IMR-90 (cell line): ENCODE measurements around the gene SP9. TPM values are rescaled to one million over a fixed set of nuclear protein-coding genes. Genes with fewer than 3 reads are reported as not detected.

Experiments
- ATAC-seq: fragments of 200-7000 bp; cut with Tn5 transposase; 2 replicates; pipeline ENCODE4 v1.9.1; 2020; ENCODE audit warnings: low read depth, mild to moderate bottlenecking, moderate library complexity
- BruUV-seq: library from RNA; stranded (reverse); fragments of 400-500 nt; replicated peaks from 2 replicates; lab custom pipeline; 2021; lab: Mats Ljungman, UMichigan
- CTCF ChIA-PET: fragments of 300-600 bp; formaldehyde crosslinking; extraction: SDS; loops from one replicate; lab custom pipeline; 2021; ENCODE audit warnings: antibody characterized with exemption; lab: Yijun Ruan, JAX
- POLR2A ChIA-PET: fragments of 300-600 bp; sonication (Branson Sonifier 250); formaldehyde crosslinking; loops from one replicate; lab custom pipeline; 2022; ENCODE audit warnings: antibody characterized with exemption; ENCODE audit not compliant: unreplicated experiment; lab: Charles Lee
- DNase-seq: peaks from one replicate; pipeline ENCODE4 v3.0.0; 2013
- H2AFZ ChIP-seq: replicated peaks from 2 replicates; pipeline ENCODE3; 2013; ENCODE audit warnings: low read length, mild to moderate bottlenecking; ENCODE audit not compliant: poor library complexity
- H2AK5ac ChIP-seq: 2 replicates; pipeline ENCODE4 v1.6.1; 2013; ENCODE audit warnings: low read depth, low read length, inconsistent platforms
- H2AK9ac ChIP-seq: replicated peaks from 2 replicates; pipeline ENCODE3; 2013; ENCODE audit warnings: mild to moderate bottlenecking, low read depth, low read length, moderate library complexity; ENCODE audit not compliant: poor library complexity
- H2BK120ac ChIP-seq: 2 replicates; pipeline ENCODE4 v1.6.1; 2013; ENCODE audit warnings: low read depth, low read length, inconsistent platforms
- H2BK15ac ChIP-seq: 3 replicates; pipeline ENCODE4 v1.6.1; 2013; ENCODE audit warnings: low read depth, low read length, inconsistent platforms
- H2BK20ac ChIP-seq: 2 replicates; pipeline ENCODE4 v1.6.1; 2013; ENCODE audit warnings: low read depth, mild to moderate bottlenecking, inconsistent platforms, low read length, moderate library complexity
- H2BK5ac ChIP-seq: 2 replicates; pipeline ENCODE4 v1.6.1; 2013; ENCODE audit warnings: mild to moderate bottlenecking, low read depth, low read length, inconsistent platforms; ENCODE audit not compliant: poor library complexity, severe bottlenecking
- H3K14ac ChIP-seq: replicated peaks from 2 replicates; pipeline ENCODE4 v1.6.1; 2013; ENCODE audit warnings: low read depth, low read length, inconsistent platforms
- H3K18ac ChIP-seq: 2 replicates; pipeline ENCODE4 v1.6.1; 2013; ENCODE audit warnings: low read depth, low read length, control low read depth
- H3K23ac ChIP-seq: 2 replicates; pipeline ENCODE4 v1.6.1; 2013; ENCODE audit warnings: low read depth, low read length, inconsistent platforms
- H3K27ac ChIP-seq: 2 replicates; pipeline ENCODE4 v1.5.1; 2013; ENCODE audit warnings: mild to moderate bottlenecking, control low read depth, low read length; ENCODE audit not compliant: insufficient read depth
- H3K27me3 ChIP-seq: 2 replicates; pipeline ENCODE4 v1.6.1; 2013; ENCODE audit warnings: low read length; ENCODE audit not compliant: control insufficient read depth, insufficient read depth
- H3K36me3 ChIP-seq: 2 replicates; pipeline ENCODE4 v1.6.1; 2013; ENCODE audit warnings: low read length, mixed read lengths; ENCODE audit not compliant: control insufficient read depth, insufficient read depth
- H3K4ac ChIP-seq: 2 replicates; pipeline ENCODE4 v1.6.1; 2013; ENCODE audit warnings: low read depth, low read length, inconsistent platforms
- H3K4me1 ChIP-seq: 2 replicates; pipeline ENCODE4 v1.6.1; 2013; ENCODE audit warnings: low read length, mixed read lengths; ENCODE audit not compliant: control insufficient read depth, insufficient read depth
- H3K4me2 ChIP-seq: 2 replicates; pipeline ENCODE4 v1.6.1; 2013; ENCODE audit warnings: low read depth, mild to moderate bottlenecking, control low read depth, low read length, moderate library complexity
- H3K4me3 ChIP-seq: 2 replicates; pipeline ENCODE4 v1.5.1; 2013; ENCODE audit warnings: low read depth, mild to moderate bottlenecking, control low read depth, low read length, moderate library complexity; ENCODE audit not compliant: insufficient read depth
- H3K56ac ChIP-seq: 2 replicates; pipeline ENCODE4 v1.6.1; 2013; ENCODE audit warnings: low read length, inconsistent platforms; ENCODE audit not compliant: insufficient read depth; ENCODE audit errors: extremely low read depth
- H3K79me1 ChIP-seq, 2 experiments: 2 replicates each; pipeline ENCODE4 v1.6.1; 2013; ENCODE audit warnings: low read length in 2 of 2, inconsistent platforms in 1 of 2, low read depth in 1 of 2
- H3K9ac ChIP-seq: 2 replicates; pipeline ENCODE4 v1.6.1; 2013; ENCODE audit warnings: low read depth, low read length, control low read depth
- H3K9me1 ChIP-seq: 2 replicates; pipeline ENCODE4 v1.6.1; 2013; ENCODE audit warnings: low read length, inconsistent platforms; ENCODE audit not compliant: insufficient read depth
- H3K9me3 ChIP-seq: 2 replicates; pipeline ENCODE4 v1.6.1; 2013; ENCODE audit warnings: low read length; ENCODE audit not compliant: control insufficient read depth, insufficient read depth
- H4K20me1 ChIP-seq: 2 replicates; pipeline ENCODE4 v1.6.1; 2013; ENCODE audit warnings: low read length, inconsistent platforms; ENCODE audit not compliant: insufficient read depth
- H4K5ac ChIP-seq: 2 replicates; pipeline ENCODE4 v1.6.1; 2013; ENCODE audit warnings: mild to moderate bottlenecking, low read depth, low read length, control low read depth
- H4K8ac ChIP-seq, 2 experiments: 2 replicates each; pipeline ENCODE4 v1.6.1; 2013; ENCODE audit warnings: low read depth in 2 of 2, low read length in 2 of 2, control low read depth in 1 of 2, inconsistent platforms in 1 of 2
- H4K91ac ChIP-seq: 2 replicates; pipeline ENCODE4 v1.6.1; 2013; ENCODE audit warnings: low read depth, low read length, inconsistent platforms; ENCODE audit not compliant: insufficient read depth
- FOS ChIP-seq: fragments of 150-350 bp; IDR thresholded peaks from 2 replicates; pipeline ENCODE4 v1.6.1; 2016; ENCODE audit warnings: low read depth, low read length
- RAD21 ChIP-seq: IDR thresholded peaks from 2 replicates; pipeline ENCODE4 v1.6.1; 2012; ENCODE audit warnings: low read length, improper control_type of control experiment
- RCOR1 ChIP-seq: IDR thresholded peaks from 2 replicates; pipeline ENCODE4 v1.6.1; 2012; ENCODE audit warnings: mild to moderate bottlenecking, low read length, improper control_type of control experiment; ENCODE audit not compliant: insufficient replicate concordance
- SMC3 ChIP-seq: fragments of 150-350 bp; IDR thresholded peaks from 2 replicates; pipeline ENCODE4 v1.6.1; 2016; ENCODE audit warnings: low read depth, mild to moderate bottlenecking, antibody characterized with exemption, low read length, moderate library complexity
- WGBS, 2 experiments: methylation state at CpG; one replicate each; pipeline versions ENCODE4 v1.1.5 to v1.1.7; 2013; ENCODE audit warnings: missing lambda C conversion rate in 2 of 2; ENCODE audit not compliant: insufficient read length in 1 of 2; ENCODE audit errors: extremely low coverage in 2 of 2; 5-methylcytosine and 5-hydroxymethylcytosine counted together
- dilution Hi-C: fragments of 300-500 bp; cut with HindIII; formaldehyde crosslinking; loops from one replicate; pipeline ENCODE4 v1.14.3; 2018; ENCODE audit warnings: low sequenced_read_pairs; ENCODE audit not compliant: unreplicated experiment
- in situ Hi-C: fragments of 300-500 bp; cut with MboI; formaldehyde crosslinking; loops from 3 replicates; pipeline ENCODE4 v1.14.3; 2019; ENCODE audit warnings: low sequenced_read_pairs, inconsistent platforms, mixed read lengths
- intact Hi-C: fragments of 100-400 bp; cut with micrococcal nuclease; formaldehyde crosslinking; loops from 2 replicates; pipeline ENCODE4 v1.10.0; 2022
- polyA plus RNA-seq, 3 experiments: library from polyadenylated mRNA; depleted of rRNA; stranded (reverse); fragments of >200 nt; gene quantifications; 2 replicates each; pipeline ENCODE4 v1.2.3, GENCODE V29; 2012; ENCODE audit warnings: low replicate concordance in 1 of 3
- total RNA-seq: library from RNA; depleted of rRNA; stranded (reverse); fragments of >200 nt; gene quantifications from 2 replicates; pipeline ENCODE4 v1.2.3, GENCODE V29; 2012
- TF ChIP-seq, protein P1 (sequence below): conservative IDR thresholded peaks from 2 replicates; pipeline ENCODE4 v1.5.1; 2012; ENCODE audit warnings: mild to moderate bottlenecking, low read depth, low read length, improper control_type of control experiment

Gene SP9
- total and polyA plus RNA-seq, 2 of the 4 experiments (the other 2 are of a cell fraction), result not detected

- H2AK5ac ChIP-seq, result no peak overlapping the region
- H3K4me1 ChIP-seq, result peaks cover 5% of the 10 kb centered on the region; the same call in 1 of the 2 replicates
- H3K4ac ChIP-seq, result no peak overlapping the region
- dilution Hi-C loops (no loop called here), in situ Hi-C loops (loop anchor here (5.0 to 25.0 kb wide), 4 partner anchors 460 to 1533 kb away; no protein-coding TSS in a partner anchor), intact Hi-C loops (loop anchor here (5.0 to 10.0 kb wide), 3 partner anchors 1128 to 1520 kb away; no protein-coding TSS in a partner anchor)
- H3K56ac ChIP-seq, result no peak overlapping the region
- H2BK5ac ChIP-seq, result no peak overlapping the region
- H3K9ac ChIP-seq, result no peak overlapping the region
- H4K20me1 ChIP-seq, result peaks cover 11% of the 10 kb centered on the region; the same call in 1 of the 2 replicates
- H3K79me1 ChIP-seq, result no peaks in the 10 kb centered on the region
- BruUV-seq, result no TSS peak
- no peak overlapping the region for H3K23ac ChIP-seq
- no peak overlapping the region for H4K8ac ChIP-seq
- 40% methylated on average over 1 of the region's 14 CpGs; no CpG with 5 or more reads in 1 of the 2 experiments for WGBS, 2 experiments
- no peak overlapping the region for H4K5ac ChIP-seq
- no peaks in the 10 kb centered on the region for H3K9me3 ChIP-seq
- H3K9me1 ChIP-seq, result no peaks in the 10 kb centered on the region
- DNase-seq (peak; percentile 63), ATAC-seq (peak; percentile 40; the same call in 1 of the 2 replicates)
- TF ChIP-seq SMC3 (peak; percentile 49), RCOR1 (no peak), FOS (no peak), RAD21 (peak; percentile 54)
- TF ChIP-seq, protein P1, sequence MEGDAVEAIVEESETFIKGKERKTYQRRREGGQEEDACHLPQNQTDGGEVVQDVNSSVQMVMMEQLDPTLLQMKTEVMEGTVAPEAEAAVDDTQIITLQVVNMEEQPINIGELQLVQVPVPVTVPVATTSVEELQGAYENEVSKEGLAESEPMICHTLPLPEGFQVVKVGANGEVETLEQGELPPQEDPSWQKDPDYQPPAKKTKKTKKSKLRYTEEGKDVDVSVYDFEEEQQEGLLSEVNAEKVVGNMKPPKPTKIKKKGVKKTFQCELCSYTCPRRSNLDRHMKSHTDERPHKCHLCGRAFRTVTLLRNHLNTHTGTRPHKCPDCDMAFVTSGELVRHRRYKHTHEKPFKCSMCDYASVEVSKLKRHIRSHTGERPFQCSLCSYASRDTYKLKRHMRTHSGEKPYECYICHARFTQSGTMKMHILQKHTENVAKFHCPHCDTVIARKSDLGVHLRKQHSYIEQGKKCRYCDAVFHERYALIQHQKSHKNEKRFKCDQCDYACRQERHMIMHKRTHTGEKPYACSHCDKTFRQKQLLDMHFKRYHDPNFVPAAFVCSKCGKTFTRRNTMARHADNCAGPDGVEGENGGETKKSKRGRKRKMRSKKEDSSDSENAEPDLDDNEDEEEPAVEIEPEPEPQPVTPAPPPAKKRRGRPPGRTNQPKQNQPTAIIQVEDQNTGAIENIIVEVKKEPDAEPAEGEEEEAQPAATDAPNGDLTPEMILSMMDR, result peak; percentile 59
- H3K4me2 ChIP-seq, result peak overlapping the region; percentile 47; the same call in 1 of the 2 replicates
- H3K27ac ChIP-seq, result no peak overlapping the region
- no peak overlapping the region for H3K14ac ChIP-seq
- H3K27me3 ChIP-seq, result peaks cover 50% of the 10 kb centered on the region
- peaks cover 3% of the 10 kb centered on the region; the same call in 1 of the 2 replicates for H3K36me3 ChIP-seq
- H2BK15ac ChIP-seq, result no peak overlapping the region; the same call in 2 of the 3 replicates
- ChIA-PET POLR2A (no interaction called here), CTCF (no interaction called here)
- no peak overlapping the region for H2AK9ac ChIP-seq
- H2AFZ ChIP-seq, result no peak overlapping the region
- H3K4me3 ChIP-seq, result no peak overlapping the region
- H4K91ac ChIP-seq, result no peak overlapping the region
- H2BK20ac ChIP-seq, result no peak overlapping the region
- no peak overlapping the region for H3K18ac ChIP-seq
- H2BK120ac ChIP-seq, result no peak overlapping the region
Measured at GRCh38 chr2:174344716-174345461, 10.1 kb downstream of the SP9 start.
